Duodenal mucosa (tissue), 2 donors: ENCODE data around the gene PDRG1.
"Not testable (repeated sequence)": the region's sequence is repeated elsewhere in the genome, so short reads cannot be mapped to it uniquely, and the experiment has no call there.

Experiments
- H3K27ac ChIP-seq: one replicate; pipeline ENCODE4 v1.7.0; 2013; ENCODE audit warnings: low read depth, low read length
- H3K27me3 ChIP-seq, 2 donors: one replicate each; pipeline ENCODE4 v1.7.0; 2013; ENCODE audit warnings: low read length in 2 of 2, control low read depth in 1 of 2; ENCODE audit not compliant: insufficient read depth in 2 of 2, control insufficient read depth in 1 of 2
- H3K36me3 ChIP-seq, 2 donors: one replicate each; pipeline ENCODE4 v1.7.0; 2013; ENCODE audit warnings: low read length in 2 of 2, control low read depth in 1 of 2; ENCODE audit not compliant: insufficient read depth in 2 of 2, control insufficient read depth in 1 of 2
- H3K4me1 ChIP-seq, 2 donors: one replicate each; pipeline ENCODE4 v1.7.0; 2013; ENCODE audit warnings: low read length in 2 of 2, control low read depth in 1 of 2; ENCODE audit not compliant: insufficient read depth in 2 of 2, control insufficient read depth in 1 of 2
- H3K4me3 ChIP-seq, 2 donors: one replicate each; pipeline ENCODE4 v1.7.0; 2013; ENCODE audit warnings: low read length in 2 of 2, low read depth in 1 of 2
- H3K9ac ChIP-seq, 2 donors: one replicate each; pipeline ENCODE4 v1.7.0; 2013; ENCODE audit warnings: low read length in 2 of 2, low read depth in 1 of 2
- H3K9me3 ChIP-seq, 2 donors: one replicate each; pipeline ENCODE4 v1.7.0; 2013; ENCODE audit warnings: low read length in 2 of 2, control low read depth in 1 of 2; ENCODE audit not compliant: control insufficient read depth in 1 of 2

Gene PDRG1

GRCh38 chr20:31920275-31920855 is 31.5 kb downstream of the PDRG1 start:
- no peak overlapping the region for H3K4me3 ChIP-seq
- no peaks in the 10 kb centered on the region for H3K4me1 ChIP-seq
- H3K27me3 ChIP-seq = no peaks in the 10 kb centered on the region
- H3K9ac ChIP-seq = no peak overlapping the region
- no peaks in the 10 kb centered on the region for H3K36me3 ChIP-seq
- H3K27ac ChIP-seq = no peak overlapping the region
- no peaks in the 10 kb centered on the region for H3K9me3 ChIP-seq

- Histone ChIP-seq H3K27me3 (no peaks in the 10 kb centered on the region), H3K4me3 (no peak overlapping the region), H3K9me3 (no peaks in the 10 kb centered on the region), H3K4me1 (no peaks in the 10 kb centered on the region), H3K36me3 (no peaks in the 10 kb centered on the region), H3K9ac (no peak overlapping the region), H3K27ac (no peak overlapping the region)
These were observed 32.3 kb downstream of the PDRG1 start for GRCh38 chr20:31919410-31920155.

GRCh38 chr20:31918466-31919105 is 33.3 kb downstream of the PDRG1 start:
- Histone ChIP-seq H3K4me3 (no peak overlapping the region), H3K27me3 (no peaks in the 10 kb centered on the region), H3K27ac (no peak overlapping the region), H3K9ac (no peak overlapping the region), H3K36me3 (no peaks in the 10 kb centered on the region), H3K9me3 (no peaks in the 10 kb centered on the region), H3K4me1 (no peaks in the 10 kb centered on the region)

- not testable (repeated sequence) for H3K27me3 ChIP-seq
These were observed 33.9 kb downstream of the PDRG1 start for GRCh38 chr20:31917962-31918412.

GRCh38 chr20:31916708-31917107 is 35.1 kb downstream of the PDRG1 start:
- Histone ChIP-seq H3K4me3 (no peak overlapping the region), H3K36me3 (no peaks in the 10 kb centered on the region), H3K9ac (no peak overlapping the region), H3K4me1 (no peaks in the 10 kb centered on the region), H3K27me3 (no peaks in the 10 kb centered on the region), H3K27ac (no peak overlapping the region), H3K9me3 (no peaks in the 10 kb centered on the region)

More at GRCh38 chr20:31917962-31918412, 33.9 kb downstream of the PDRG1 start:
- H3K9me3 ChIP-seq, H3K9ac ChIP-seq, H3K27ac ChIP-seq, H3K4me3 ChIP-seq, H3K36me3 ChIP-seq, H3K4me1 ChIP-seq: not testable (repeated sequence)

- Histone ChIP-seq H3K9me3 (no peaks in the 10 kb centered on the region), H3K36me3 (no peaks in the 10 kb centered on the region), H3K27ac (no peak overlapping the region), H3K4me3 (no peak overlapping the region), H3K4me1 (no peaks in the 10 kb centered on the region), H3K27me3 (no peaks in the 10 kb centered on the region), H3K9ac (no peak overlapping the region)
These were observed 36.2 kb downstream of the PDRG1 start for GRCh38 chr20:31915491-31916280.

GRCh38 chr20:31914170-31914569 is 37.7 kb downstream of the PDRG1 start:
- H3K27ac ChIP-seq = no peak overlapping the region
- no peaks in the 10 kb centered on the region for H3K4me1 ChIP-seq
- H3K9ac ChIP-seq = no peak overlapping the region
- H3K9me3 ChIP-seq = no peaks in the 10 kb centered on the region
- no peaks in the 10 kb centered on the region for H3K36me3 ChIP-seq
- no peaks in the 10 kb centered on the region for H3K27me3 ChIP-seq
- H3K4me3 ChIP-seq = no peak overlapping the region

GRCh38 chr20:31913431-31914157 is 38.3 kb downstream of the PDRG1 start:
- H3K27ac ChIP-seq = no peak overlapping the region
- no peak overlapping the region for H3K9ac ChIP-seq
- H3K36me3 ChIP-seq = no peaks in the 10 kb centered on the region
- H3K4me1 ChIP-seq = no peaks in the 10 kb centered on the region
- H3K9me3 ChIP-seq = no peaks in the 10 kb centered on the region
- H3K4me3 ChIP-seq = no peak overlapping the region
- H3K27me3 ChIP-seq = no peaks in the 10 kb centered on the region

GRCh38 chr20:31910071-31910803 is 41.6 kb downstream of the PDRG1 start:
- H3K36me3 ChIP-seq = no peaks in the 10 kb centered on the region
- H3K27ac ChIP-seq = no peak overlapping the region
- H3K9me3 ChIP-seq = no peaks in the 10 kb centered on the region
- no peak overlapping the region for H3K9ac ChIP-seq
- H3K4me1 ChIP-seq = no peaks in the 10 kb centered on the region
- H3K4me3 ChIP-seq = no peak overlapping the region
- H3K27me3 ChIP-seq = no peaks in the 10 kb centered on the region
